HG03196 (cell line): ENCODE measurements around the gene PCDHGA9.
"Not testable (repeated sequence)": the region's sequence is repeated elsewhere in the genome, so short reads cannot be mapped to it uniquely, and the experiment has no call there.

Source experiments
- ATAC-seq: cut with Tn5 transposase; IDR thresholded peaks from one replicate; pipeline ENCODE4 v1.9.1; 2021; ENCODE audit not compliant: unreplicated experiment

Gene PCDHGA9

DNA sequence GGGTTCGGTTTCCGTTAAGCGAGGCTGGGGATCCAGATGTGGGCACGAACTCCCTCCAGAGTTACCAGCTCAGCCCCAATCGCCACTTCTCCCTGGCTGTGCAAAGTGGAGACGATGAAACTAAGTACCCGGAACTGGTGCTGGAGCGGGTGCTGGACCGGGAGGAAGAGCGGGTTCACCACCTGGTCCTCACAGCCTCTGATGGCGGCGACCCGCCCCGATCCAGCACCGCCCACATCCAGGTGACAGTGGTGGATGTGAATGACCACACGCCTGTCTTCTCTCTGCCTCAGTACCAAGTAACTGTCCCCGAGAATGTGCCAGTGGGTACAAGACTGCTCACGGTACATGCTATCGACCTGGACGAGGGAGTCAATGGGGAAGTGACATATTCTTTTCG lies 19.2 kb upstream of the PCDHGA9 start:
- ATAC-seq: no peak

DNA sequence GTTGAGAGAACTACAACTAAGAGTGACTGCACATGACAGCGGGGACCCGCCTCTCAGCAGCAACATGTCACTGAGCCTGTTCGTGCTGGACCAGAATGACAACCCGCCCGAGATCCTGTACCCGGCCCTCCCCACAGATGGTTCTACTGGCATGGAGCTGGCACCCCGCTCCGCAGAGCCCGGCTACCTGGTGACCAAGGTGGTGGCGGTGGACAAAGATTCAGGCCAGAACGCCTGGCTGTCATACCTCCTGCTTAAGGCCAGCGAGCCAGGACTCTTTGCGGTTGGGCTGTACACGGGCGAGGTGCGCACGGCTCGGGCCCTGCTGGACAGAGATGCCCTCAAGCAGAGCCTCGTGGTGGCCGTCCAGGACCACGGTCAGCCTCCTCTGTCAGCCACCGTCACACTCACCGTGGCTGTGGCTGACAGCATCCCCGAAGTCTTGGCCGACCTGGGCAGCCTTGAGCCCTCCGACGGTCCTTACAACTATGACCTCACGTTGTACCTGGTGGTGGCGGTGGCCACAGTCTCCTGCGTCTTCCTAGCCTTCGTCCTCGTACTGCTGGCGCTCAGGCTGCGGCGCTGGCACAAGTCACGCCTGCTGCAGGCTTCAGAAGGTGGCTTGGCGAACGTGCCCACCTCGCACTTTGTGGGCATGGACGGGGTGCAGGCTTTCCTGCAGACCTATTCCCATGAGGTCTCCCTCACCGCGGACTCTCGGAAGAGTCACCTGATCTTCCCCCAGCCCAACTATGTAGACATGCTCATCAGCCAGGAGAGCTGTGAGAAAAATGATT lies 17.9 kb upstream of the PCDHGA9 start:
- no peak for ATAC-seq

DNA sequence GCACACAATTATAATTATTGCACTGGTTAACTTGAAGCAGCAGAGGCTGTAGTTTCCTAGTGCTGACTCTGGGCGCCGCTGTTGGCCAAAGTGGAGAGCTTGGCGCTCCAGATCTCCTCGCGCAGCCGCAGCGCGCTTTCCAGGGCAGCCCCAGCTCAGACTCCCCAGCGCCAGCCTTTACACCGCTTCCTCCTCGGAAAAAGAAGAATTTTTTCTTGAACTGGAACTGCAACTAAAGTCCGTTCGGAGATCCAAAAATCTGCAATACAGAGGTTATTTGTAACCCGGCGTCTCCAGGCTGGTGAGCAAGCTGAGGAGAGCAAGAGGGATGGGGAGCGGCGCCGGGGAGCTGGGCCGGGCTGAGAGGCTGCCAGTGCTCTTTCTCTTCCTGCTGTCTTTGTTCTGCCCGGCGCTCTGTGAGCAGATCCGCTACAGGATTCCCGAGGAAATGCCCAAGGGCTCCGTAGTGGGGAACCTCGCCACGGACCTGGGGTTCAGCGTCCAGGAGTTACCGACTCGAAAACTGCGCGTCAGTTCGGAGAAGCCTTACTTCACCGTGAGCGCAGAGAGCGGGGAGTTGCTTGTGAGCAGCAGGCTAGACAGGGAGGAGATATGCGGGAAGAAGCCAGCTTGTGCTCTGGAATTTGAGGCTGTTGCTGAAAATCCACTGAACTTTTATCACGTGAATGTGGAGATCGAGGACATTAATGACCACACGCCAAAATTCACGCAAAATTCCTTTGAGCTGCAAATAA lies 14.8 kb upstream of the PCDHGA9 start, which contains the start of gene PCDHGB4:
Gene PCDHGB4 (plus strand): TSS at position 142 of the 755 bp plus-strand sequence. CDS start 187 bp downstream, at position 329.
- not testable (repeated sequence) for ATAC-seq

DNA sequence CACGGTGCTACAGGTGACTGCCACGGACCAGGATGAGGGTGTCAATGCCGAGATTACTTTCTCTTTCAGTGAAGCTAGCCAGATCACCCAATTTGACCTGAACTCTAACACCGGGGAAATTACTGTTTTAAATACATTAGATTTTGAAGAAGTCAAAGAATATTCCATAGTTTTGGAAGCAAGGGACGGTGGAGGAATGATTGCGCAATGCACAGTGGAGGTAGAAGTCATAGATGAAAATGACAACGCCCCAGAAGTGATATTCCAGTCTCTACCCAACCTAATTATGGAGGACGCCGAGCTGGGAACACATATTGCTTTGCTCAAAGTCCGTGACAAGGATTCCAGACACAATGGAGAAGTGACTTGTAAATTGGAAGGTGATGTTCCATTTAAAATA lies 13.9 kb upstream of the PCDHGA9 start:
- no peak for ATAC-seq

DNA sequence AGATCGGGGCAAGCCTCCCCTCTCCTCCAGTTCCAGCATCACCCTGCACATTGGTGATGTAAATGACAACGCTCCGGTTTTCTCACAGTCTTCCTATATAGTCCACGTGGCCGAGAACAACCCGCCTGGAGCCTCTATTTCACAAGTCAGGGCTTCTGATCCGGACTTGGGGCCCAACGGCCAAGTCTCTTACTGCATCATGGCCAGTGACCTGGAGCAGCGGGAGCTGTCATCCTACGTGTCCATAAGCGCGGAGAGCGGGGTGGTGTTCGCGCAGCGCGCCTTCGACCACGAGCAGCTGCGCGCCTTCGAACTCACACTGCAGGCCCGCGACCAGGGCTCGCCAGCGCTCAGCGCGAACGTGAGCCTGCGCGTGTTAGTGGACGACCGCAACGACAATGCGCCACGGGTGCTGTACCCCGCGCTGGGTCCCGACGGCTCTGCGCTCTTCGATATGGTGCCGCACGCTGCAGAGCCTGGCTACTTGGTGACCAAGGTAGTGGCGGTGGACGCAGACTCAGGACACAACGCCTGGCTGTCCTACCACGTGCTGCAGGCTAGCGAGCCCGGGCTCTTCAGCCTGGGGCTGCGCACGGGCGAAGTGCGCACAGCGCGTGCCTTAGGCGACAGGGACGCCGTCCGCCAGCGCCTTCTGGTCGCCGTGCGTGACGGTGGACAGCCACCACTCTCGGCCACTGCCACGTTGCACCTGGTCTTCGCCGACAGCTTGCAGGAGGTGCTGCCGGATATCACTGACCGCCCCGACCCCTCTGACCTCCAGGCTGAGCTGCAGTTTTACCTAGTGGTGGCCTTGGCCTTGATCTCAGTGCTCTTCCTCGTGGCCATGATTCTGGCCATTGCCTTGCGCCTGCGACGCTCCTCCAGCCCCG lies 13.2 kb upstream of the PCDHGA9 start:
- no peak for ATAC-seq

GRCh38 chr5:141392429-141393198 lies 10.0 kb upstream of the PCDHGA9 start, which contains the start of gene PCDHGA8:
Gene PCDHGA8, plus strand, starts transcription at chr5:141392633. Its CDS starts 181 bp downstream, at chr5:141392814.
- ATAC-seq: no peak

DNA sequence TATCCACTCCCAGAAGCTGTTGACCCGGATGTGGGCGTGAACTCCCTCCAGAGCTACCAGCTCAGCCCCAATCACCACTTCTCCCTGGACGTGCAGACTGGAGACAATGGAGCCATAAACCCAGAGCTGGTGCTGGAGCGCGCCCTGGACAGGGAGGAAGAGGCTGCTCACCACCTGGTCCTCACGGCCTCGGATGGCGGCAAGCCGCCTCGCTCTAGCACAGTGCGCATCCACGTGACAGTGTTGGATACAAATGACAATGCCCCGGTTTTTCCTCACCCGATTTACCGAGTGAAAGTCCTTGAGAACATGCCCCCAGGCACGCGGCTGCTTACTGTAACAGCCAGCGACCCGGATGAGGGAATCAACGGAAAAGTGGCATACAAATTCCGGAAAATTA lies 9.3 kb upstream of the PCDHGA9 start:
- no peak for ATAC-seq

DNA sequence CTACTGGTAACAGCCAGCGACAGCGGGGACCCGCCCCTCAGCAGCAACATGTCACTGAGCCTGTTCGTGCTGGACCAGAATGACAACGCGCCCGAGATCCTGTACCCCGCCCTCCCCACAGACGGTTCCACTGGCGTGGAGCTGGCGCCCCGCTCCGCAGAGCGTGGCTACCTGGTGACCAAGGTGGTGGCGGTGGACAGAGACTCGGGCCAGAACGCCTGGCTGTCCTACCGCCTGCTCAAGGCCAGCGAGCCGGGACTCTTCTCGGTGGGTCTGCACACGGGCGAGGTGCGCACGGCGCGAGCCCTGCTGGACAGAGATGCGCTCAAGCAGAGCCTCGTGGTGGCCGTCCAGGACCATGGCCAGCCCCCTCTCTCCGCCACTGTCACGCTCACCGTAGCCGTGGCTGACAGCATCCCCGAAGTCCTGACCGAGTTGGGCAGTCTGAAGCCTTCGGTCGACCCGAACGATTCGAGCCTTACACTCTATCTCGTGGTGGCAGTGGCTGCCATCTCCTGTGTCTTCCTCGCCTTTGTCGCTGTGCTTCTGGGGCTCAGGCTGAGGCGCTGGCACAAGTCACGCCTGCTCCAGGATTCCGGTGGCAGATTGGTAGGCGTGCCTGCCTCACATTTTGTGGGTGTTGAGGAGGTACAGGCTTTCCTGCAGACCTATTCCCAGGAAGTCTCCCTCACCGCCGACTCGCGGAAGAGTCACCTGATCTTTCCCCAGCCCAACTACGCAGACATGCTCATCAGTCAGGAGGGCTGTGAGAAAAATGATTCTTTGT lies 8.0 kb upstream of the PCDHGA9 start:
- ATAC-seq: not testable (repeated sequence)

GRCh38 chr5:141397756-141398551 lies 4.6 kb upstream of the PCDHGA9 start, which contains the start of gene PCDHGB5:
Gene PCDHGB5, plus strand, starts transcription at chr5:141397947. Its CDS starts 181 bp downstream, at chr5:141398128.
- ATAC-seq: peak; percentile 96

DNA sequence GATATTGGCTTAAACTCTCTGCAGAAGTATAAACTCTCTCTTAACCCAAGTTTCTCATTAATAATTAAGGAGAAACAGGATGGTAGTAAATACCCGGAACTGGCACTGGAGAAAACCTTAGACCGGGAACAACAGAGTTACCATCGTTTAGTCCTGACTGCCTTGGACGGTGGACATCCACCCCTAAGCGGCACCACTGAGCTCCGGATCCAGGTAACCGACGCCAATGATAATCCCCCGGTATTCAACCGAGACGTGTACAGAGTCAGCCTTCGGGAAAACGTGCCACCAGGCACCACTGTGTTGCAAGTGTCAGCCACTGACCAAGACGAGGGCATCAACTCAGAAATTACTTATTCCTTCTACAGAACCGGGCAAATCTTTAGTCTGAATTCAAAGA lies 4.0 kb upstream of the PCDHGA9 start:
- ATAC-seq: no peak

GRCh38 chr5:141399555-141400258 lies 2.9 kb upstream of the PCDHGA9 start:
- no peak for ATAC-seq

DNA sequence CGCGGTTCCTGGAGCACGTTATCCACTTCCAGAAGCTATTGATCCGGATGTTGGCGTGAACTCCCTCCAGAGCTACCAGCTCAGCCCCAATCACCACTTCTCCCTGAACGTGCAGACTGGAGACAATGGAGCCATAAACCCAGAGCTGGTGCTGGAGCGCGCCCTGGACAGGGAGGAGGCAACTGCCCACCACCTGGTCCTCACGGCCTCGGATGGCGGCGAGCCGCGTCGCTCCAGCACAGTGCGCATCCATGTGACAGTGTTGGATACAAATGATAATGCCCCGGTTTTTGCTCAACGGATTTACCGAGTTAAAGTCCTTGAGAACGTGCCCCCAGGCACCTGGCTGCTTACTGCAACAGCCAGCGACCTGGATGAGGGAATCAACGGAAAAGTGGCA lies 809 bp downstream of the PCDHGA9 start:
- ATAC-seq: no peak

DNA sequence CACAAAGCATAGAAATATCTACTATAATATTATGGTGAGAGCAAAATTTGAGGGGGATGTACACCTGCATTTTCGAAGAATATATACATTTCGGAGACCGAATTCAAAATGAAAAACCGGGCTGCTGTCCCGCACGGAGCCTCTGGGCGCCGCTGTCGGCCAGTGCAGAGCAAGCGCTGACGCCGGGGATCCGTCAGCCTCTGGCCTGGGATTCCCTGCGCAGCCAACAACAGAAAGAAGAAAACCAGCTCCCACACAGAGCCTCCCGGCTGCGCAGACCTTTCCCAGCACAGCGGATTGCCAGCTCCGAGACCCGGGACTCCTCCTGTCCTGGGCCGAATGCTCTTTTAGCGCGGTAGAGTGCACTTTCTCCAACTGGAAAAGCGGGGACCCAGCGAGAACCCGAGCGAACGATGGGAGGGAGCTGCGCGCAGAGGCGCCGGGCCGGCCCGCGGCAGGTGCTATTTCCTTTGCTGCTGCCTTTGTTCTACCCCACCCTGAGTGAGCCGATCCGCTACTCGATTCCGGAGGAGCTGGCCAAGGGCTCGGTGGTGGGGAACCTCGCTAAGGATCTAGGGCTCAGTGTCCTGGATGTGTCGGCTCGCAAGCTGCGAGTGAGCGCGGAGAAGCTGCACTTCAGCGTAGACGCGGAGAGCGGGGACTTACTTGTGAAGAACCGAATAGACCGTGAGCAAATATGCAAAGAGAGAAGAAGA lies 5.4 kb downstream of the PCDHGA9 start, which contains the start of gene PCDHGB6:
Gene PCDHGB6 (plus strand): TSS at position 232 of the 716 bp plus-strand sequence. CDS start 182 bp downstream, at position 414.
- not testable (repeated sequence) for ATAC-seq

- no peak for ATAC-seq
These were observed 7.2 kb downstream of the PCDHGA9 start for GRCh38 chr5:141409598-141410306.

- no peak for ATAC-seq
These were observed 9.0 kb downstream of the PCDHGA9 start for GRCh38 chr5:141411575-141411974.

GRCh38 chr5:141412854-141413539 lies 10.4 kb downstream of the PCDHGA9 start, which contains the start of gene PCDHGA10:
Gene PCDHGA10, plus strand, starts transcription at chr5:141412987. Its CDS starts 189 bp downstream, at chr5:141413176.
- ATAC-seq: peak; percentile 63
